Measurements from ENCODE around the gene S100A4.

Gene S100A4

DNA sequence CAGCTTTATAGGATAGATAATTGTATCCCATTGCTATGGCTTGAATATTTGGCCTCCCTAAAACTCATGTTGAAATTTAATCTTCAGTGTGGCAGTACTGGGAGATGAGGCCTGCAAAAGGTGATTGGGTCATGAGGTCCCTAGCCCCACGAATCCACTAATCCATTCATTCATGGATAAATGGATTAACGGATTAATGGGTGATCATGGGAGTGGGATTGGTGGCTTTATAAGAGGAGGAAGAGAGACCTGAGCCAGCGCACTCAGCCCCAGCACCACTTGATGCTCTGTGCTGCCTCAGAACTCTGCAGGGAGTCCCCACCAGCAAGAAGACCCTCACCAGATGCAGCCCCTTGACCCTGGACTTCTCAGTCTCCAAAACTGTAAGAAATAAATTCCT is 41.8 kb downstream of the S100A4 start:
- no peak for DNase-seq

DNA sequence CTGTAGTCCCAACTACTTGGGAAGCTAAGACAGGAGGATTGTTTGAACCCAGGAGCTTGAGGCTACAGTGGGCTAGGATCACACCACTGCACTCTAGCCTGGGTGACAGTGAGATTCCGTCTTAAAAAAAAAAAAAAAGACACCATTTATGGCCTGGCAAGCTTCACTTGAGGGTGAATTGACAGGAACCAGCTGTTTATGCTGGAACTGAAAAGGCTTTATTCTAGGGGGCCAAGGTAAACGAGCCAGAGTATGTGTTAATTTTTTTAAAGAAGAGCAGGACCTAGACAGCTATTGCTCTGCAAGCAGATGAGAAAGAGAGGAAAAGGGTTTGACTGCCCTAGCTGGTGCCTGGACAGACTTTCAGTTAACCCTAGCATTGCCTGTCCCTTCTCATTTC is 46.9 kb downstream of the S100A4 start:
- no peak for DNase-seq

DNA sequence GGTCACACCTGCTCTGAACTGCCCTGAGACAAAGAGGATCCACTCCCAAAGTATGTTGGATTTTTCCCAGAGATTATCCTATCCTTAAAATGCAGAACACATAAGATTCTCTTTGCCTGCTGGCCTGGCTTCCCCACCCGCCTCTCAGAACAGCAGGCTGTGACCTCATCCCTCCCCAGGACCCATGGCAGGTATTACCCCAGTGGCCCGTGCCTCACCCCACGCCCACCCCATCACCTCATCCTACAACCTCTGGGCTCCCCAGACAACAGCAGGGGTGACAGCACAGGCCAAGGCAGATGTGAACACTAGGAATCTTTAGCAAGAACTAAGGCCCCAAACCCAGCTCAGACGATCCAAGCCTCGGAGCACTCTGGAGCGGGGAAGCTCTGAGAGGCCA is 50.1 kb downstream of the S100A4 start:
- DNase-seq: no peak

DNA sequence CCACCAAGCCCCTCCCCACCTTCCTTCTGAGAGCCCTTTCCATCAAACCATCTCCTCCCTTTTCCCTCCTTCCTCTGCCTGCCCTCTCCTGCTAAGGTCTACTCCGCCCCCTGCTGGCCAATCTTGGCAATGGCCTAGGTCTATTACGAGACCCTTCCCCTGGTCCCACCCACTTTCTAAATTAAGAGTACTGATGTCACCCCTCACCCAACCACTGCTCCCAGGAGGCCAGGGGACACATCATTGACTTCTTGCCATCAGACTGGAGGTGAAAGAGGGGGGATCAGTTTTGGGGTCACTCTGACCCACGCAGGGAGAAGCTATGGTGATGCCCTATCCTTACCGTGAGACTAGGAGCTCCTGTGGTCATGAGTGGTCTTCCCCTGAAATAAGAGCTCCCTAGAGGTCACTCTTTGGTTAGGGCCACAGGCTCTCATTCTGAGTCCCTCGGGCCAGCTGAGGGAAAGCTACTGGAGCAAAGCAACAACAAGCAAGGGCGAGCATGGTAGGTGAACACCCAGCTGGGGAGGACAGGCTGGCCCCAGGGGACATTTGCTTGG is 50.5 kb downstream of the S100A4 start:
- DNase-seq: peak; percentile 65 to 69

Data from CD4-positive, alpha-beta T cell treated with Interleukin-1 beta for 1 hour (primary cell).